H1 (cell line): Measurements from ENCODE around the gene FNIP2. TPM values are rescaled to one million over a fixed set of nuclear protein-coding genes. Genes with fewer than 3 reads are reported as not detected.

Experiments used
- ASH2L ChIP-seq: fragments of 200-600, 300-600 bp; sonication (generic); IDR thresholded peaks from one replicate; pipeline ENCODE4 v1.7.1; 2017; ENCODE audit warnings: low read length
- BRCA1 ChIP-seq: IDR thresholded peaks from 2 replicates; pipeline ENCODE4 v1.6.1; 2012; ENCODE audit warnings: low read depth, low read length, improper control_type of control experiment
- EGR1 ChIP-seq: IDR thresholded peaks from 2 replicates; pipeline ENCODE4 v1.6.1; 2011; ENCODE audit warnings: low read depth, low read length, borderline replicate concordance
- JUN ChIP-seq: IDR thresholded peaks from 2 replicates; pipeline ENCODE4 v1.6.1; 2011; ENCODE audit warnings: low read depth, mild to moderate bottlenecking, improper control_type of control experiment, low read length
- PHF8 ChIP-seq: fragments of 200-600 bp; sonication (generic); conservative IDR thresholded peaks from 2 replicates; pipeline ENCODE4 v1.7.1; 2012; ENCODE audit warnings: low read depth, mild to moderate bottlenecking, inconsistent platforms, low read length, moderate library complexity
- SIX5 ChIP-seq: IDR thresholded peaks from 2 replicates; pipeline ENCODE4 v1.6.1; 2011; ENCODE audit warnings: mild to moderate bottlenecking, low read depth, low read length
- USF2 ChIP-seq: IDR thresholded peaks from 2 replicates; pipeline ENCODE4 v1.6.1; 2011; ENCODE audit warnings: low read length, improper control_type of control experiment
- YY1 ChIP-seq: IDR thresholded peaks from 2 replicates; pipeline ENCODE4 v1.6.1; 2011; ENCODE audit warnings: low read depth, mild to moderate bottlenecking, low read length
- polyA plus RNA-seq, 7 experiments: library from polyadenylated mRNA; depleted of rRNA in 3 of 7; stranded (reverse) in 5 of 7; unstranded in 2 of 7; fragments of >200 nt in 5 of 7; fragments of 200-250 nt in 2 of 7; gene quantifications; 1 replicate in 5 of 7; 2 replicates in 1 of 7; 4 replicates in 1 of 7; pipeline versions ENCODE4 v1.2.1 to v1.2.3, GENCODE V29; 2011 to 2013; ENCODE audit warnings: missing spikeins in 2 of 7, mixed read lengths in 2 of 7
- total RNA-seq: library from RNA; stranded (reverse); fragmentation: NEBNext Ultra II Directional; extraction: Animal tissue kit (Norgen Biotek cat#: 25700); gene quantifications from 2 replicates; pipeline ENCODE4 v1.2.1, GENCODE V29; 2021

FNIP2 gene
- total and polyA plus RNA-seq, 2 of the 8 experiments (the other 6 are each of a cell fraction or from before 2014, with no cell fraction given): 4.0 to 13.0 TPM

- TF ChIP-seq BRCA1 (no peak), ASH2L (no peak), EGR1 (no peak), SIX5 (no peak), USF2 (no peak), YY1 (no peak), JUN (no peak), PHF8 (no peak)
Measured at GRCh38 chr4:158771776-158772175, 3.0 kb downstream of the FNIP2 start (continued).
